GM10847 (cell line): Measurements from ENCODE around the gene RGS19.

Experiments used
- POLR2A ChIP-seq: IDR thresholded peaks from 2 replicates; pipeline ENCODE4 v1.6.1; 2011; ENCODE audit not compliant: insufficient read length; ENCODE audit errors: extremely low read depth

The RGS19 gene

GRCh38 chr20:64065062-64065973 is 14.0 kb downstream of the RGS19 start:
- TF ChIP-seq POLR2A: no peak

- no peak for TF ChIP-seq POLR2A
These were observed 15.1 kb downstream of the RGS19 start for GRCh38 chr20:64064145-64064698.

- TF ChIP-seq POLR2A: no peak
These were observed 15.8 kb downstream of the RGS19 start for GRCh38 chr20:64063389-64064144.

- peak; percentile 45 for TF ChIP-seq POLR2A
These were observed 16.5 kb downstream of the RGS19 start, which contains the start of gene TCEA2 for GRCh38 chr20:64062596-64063388. TCEA2 (plus strand) TSS chr20:64063198; CDS start chr20:64063313, 115 bp downstream.

GRCh38 chr20:64062276-64062595 is 17.1 kb downstream of the RGS19 start:
- no peak for TF ChIP-seq POLR2A

GRCh38 chr20:64058536-64058935 is 20.8 kb downstream of the RGS19 start:
- no peak for TF ChIP-seq POLR2A

- no peak for TF ChIP-seq POLR2A
These were observed 21.5 kb downstream of the RGS19 start for GRCh38 chr20:64057628-64058498.

- TF ChIP-seq POLR2A: no peak
These were observed 22.3 kb downstream of the RGS19 start for GRCh38 chr20:64056889-64057627.

GRCh38 chr20:64056639-64056888 is 22.8 kb downstream of the RGS19 start:
- TF ChIP-seq POLR2A: no peak

- no peak for TF ChIP-seq POLR2A
These were observed 23.3 kb downstream of the RGS19 start for GRCh38 chr20:64055893-64056638.

GRCh38 chr20:64055396-64055892 is 23.9 kb downstream of the RGS19 start:
- TF ChIP-seq POLR2A: no peak

- no peak for TF ChIP-seq POLR2A
These were observed 25.3 kb downstream of the RGS19 start for GRCh38 chr20:64053841-64054661.
